ENCODE data around the gene KNDC1.
A peak's percentile ranks its signal among the peaks of the same experiment; 100 is the strongest.

KNDC1 gene

GRCh38 chr10:133117688-133118071, 42.3 kb upstream of the KNDC1 start:
- TF ChIP-seq POLR2A (IDR thresholded peaks at IDR 0.05; ENCODE audit: low read length) (no peak), GATA1 (IDR thresholded peaks at IDR 0.05; ENCODE audit: low read depth, low read length) (no peak)
- no peak for DNase-seq

GRCh38 chr10:133121479-133121878, 38.5 kb upstream of the KNDC1 start:
- no peak for TF ChIP-seq POLR2A (IDR thresholded peaks at IDR 0.05; ENCODE audit: low read length)
- no peak for TF ChIP-seq GATA1 (IDR thresholded peaks at IDR 0.05; ENCODE audit: low read depth, low read length)
- no peak for DNase-seq

- DNase-seq, result no peak
Observed at GRCh38 chr10:133122171-133122935, 37.7 kb upstream of the KNDC1 start.

GRCh38 chr10:133123050-133123745, 36.8 kb upstream of the KNDC1 start:
- TF ChIP-seq GATA1 (IDR thresholded peaks at IDR 0.05; ENCODE audit: low read depth, low read length), result no peak
- no peak for TF ChIP-seq POLR2A (IDR thresholded peaks at IDR 0.05; ENCODE audit: low read length)
- DNase-seq, result no peak

More at GRCh38 chr10:133122171-133122935, 37.7 kb upstream of the KNDC1 start:
- no peak for TF ChIP-seq GATA1 (IDR thresholded peaks at IDR 0.05; ENCODE audit: low read depth, low read length)
- TF ChIP-seq POLR2A (IDR thresholded peaks at IDR 0.05; ENCODE audit: low read length), result no peak

GRCh38 chr10:133123746-133124356, 36.2 kb upstream of the KNDC1 start:
- TF ChIP-seq POLR2A (IDR thresholded peaks at IDR 0.05; ENCODE audit: low read length) (no peak), GATA1 (IDR thresholded peaks at IDR 0.05; ENCODE audit: low read depth, low read length) (no peak)
- no peak for DNase-seq

GRCh38 chr10:133124357-133125211, 35.4 kb upstream of the KNDC1 start:
- DNase-seq, result peak; percentile 19 to 42
- TF ChIP-seq POLR2A (IDR thresholded peaks at IDR 0.05; ENCODE audit: low read length) (no peak), GATA1 (IDR thresholded peaks at IDR 0.05; ENCODE audit: low read depth, low read length) (no peak)

GRCh38 chr10:133125901-133126300, 34.1 kb upstream of the KNDC1 start:
- TF ChIP-seq GATA1 (IDR thresholded peaks at IDR 0.05; ENCODE audit: low read depth, low read length), result no peak
- TF ChIP-seq POLR2A (IDR thresholded peaks at IDR 0.05; ENCODE audit: low read length), result no peak
- no peak for DNase-seq

- DNase-seq, result no peak
- TF ChIP-seq POLR2A (IDR thresholded peaks at IDR 0.05; ENCODE audit: low read length) (no peak), GATA1 (IDR thresholded peaks at IDR 0.05; ENCODE audit: low read depth, low read length) (no peak)
Observed at GRCh38 chr10:133126431-133127290, 33.4 kb upstream of the KNDC1 start.

- TF ChIP-seq POLR2A (IDR thresholded peaks at IDR 0.05; ENCODE audit: low read length) (no peak), GATA1 (IDR thresholded peaks at IDR 0.05; ENCODE audit: low read depth, low read length) (no peak)
- DNase-seq, result peak; percentile 44 to 63
Observed at GRCh38 chr10:133127291-133128125, 32.5 kb upstream of the KNDC1 start.

- TF ChIP-seq POLR2A (IDR thresholded peaks at IDR 0.05; ENCODE audit: low read length), result no peak
- no peak for TF ChIP-seq GATA1 (IDR thresholded peaks at IDR 0.05; ENCODE audit: low read depth, low read length)
Observed at GRCh38 chr10:133128126-133129070, 31.6 kb upstream of the KNDC1 start.

More at GRCh38 chr10:133128126-133129070, 31.6 kb upstream of the KNDC1 start:
- DNase-seq, result no peak

All from erythroblast (primary cell).